ENCODE measurements around the gene MEX3D.

GRCh38 chr19:1615156-1615765 lies 47.1 kb upstream of the MEX3D start:
- TF ChIP-seq CTCF (IDR thresholded peaks at IDR 0.05): no peak
- no peak for TF ChIP-seq POLR2A (IDR thresholded peaks at IDR 0.05)
